ENCODE data around the gene ZNRF4.

GRCh38 chr19:5447700-5448311 lies 7.4 kb upstream of the ZNRF4 start:
- TF ChIP-seq ELK4 (IDR thresholded peaks at IDR 0.05; ENCODE audit: borderline replicate concordance, low read depth, low read length) (no peak), ZNF423 (tag by site-specific recombination; IDR thresholded peaks at IDR 0.05) (no peak), GLI4 (tag by site-specific recombination; IDR thresholded peaks at IDR 0.05) (no peak), CTCF (tag by site-specific recombination; IDR thresholded peaks at IDR 0.05) (no peak), REST (tag by site-specific recombination; IDR thresholded peaks at IDR 0.05) (no peak), ZNF16 (tag by site-specific recombination; IDR thresholded peaks at IDR 0.05; ENCODE audit: low read depth) (no peak), REPIN1 (tag by site-specific recombination; IDR thresholded peaks at IDR 0.05; ENCODE audit: low read depth) (no peak), ZNF202 (tag by site-specific recombination; IDR thresholded peaks at IDR 0.05; ENCODE audit: borderline replicate concordance) (no peak)

All from HEK293 (cell line).